ENCODE data around the gene ARCN1.

ARCN1 gene

DNA sequence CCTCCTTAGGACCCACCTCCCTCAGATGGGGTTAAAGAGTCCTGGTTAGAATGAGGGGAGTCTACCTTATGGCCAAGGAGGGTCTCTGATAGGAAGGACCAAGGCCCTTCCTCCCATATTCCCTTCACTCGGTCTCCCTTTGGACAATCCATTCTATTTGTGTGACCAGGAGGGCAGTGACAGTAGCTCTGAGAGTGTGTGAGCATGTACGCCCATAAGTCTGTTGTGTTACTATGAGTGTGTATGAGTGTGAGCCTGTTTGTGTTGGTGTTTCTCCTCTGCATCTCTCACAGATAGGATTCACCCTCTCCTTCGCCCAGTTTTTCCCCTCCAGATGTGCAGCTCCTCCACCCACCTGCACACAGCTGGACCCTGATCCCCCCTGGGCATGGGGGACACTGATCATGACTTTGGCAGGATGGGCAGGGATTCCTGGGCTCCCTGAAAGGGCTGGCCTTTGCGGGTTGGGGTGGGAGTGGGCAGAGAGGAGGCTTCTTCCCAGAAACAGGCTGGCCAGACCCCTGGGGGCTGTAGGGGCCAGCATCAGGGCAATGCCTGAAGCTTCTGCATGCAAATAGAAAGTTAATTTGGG is 49.7 kb downstream of the ARCN1 start:
- DNase-seq (ENCODE audit: low read depth): no peak

DNA sequence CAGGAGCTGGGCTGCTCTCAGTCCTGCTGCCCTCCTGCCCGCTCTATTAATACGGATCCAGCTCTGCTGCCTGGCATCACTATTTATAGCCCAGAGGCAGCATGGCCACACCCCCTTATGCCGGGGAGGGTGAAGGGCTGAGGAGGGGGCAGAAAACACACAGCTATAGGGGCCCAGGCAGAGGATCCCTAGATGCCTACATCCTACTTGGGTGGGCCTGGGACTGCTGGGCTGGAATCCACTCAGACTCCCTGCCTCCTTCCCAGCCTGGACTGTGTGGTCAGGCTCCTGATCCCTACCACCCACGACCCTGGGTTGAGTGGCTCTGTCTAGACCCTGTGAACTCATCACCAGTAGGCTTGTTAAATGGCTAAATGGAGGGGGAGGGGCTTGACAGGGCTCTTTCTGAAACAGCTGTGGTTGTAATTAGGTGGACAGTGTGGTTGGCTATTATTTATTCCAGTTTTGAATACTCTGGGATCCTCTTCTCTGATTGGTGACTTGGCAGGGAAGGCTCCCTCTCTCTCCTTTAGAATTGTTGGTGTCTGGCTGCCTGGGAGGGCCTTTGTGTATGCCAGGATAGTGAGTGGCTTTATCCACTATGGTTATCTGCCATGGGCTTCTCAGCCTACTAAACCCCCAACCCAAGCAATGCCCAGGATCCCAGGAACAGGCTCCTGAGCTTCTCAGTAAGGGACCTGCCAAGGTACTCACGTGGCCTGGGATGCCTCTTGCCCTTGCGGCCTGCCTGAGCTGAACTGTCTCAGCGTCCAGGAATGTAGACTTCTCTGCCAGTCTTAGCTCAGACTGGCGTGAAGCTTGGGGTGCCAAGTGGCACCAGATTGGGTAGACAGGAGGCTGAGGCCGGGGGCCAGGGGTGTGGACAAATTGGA is 50.4 kb downstream of the ARCN1 start:
- no peak for DNase-seq (ENCODE audit: low read depth)

GRCh38 chr11:118623269-118623655 is 51.1 kb downstream of the ARCN1 start:
- DNase-seq (ENCODE audit: low read depth): no peak

- no peak for DNase-seq (ENCODE audit: low read depth)
Measured at GRCh38 chr11:118625036-118625690, 53.0 kb downstream of the ARCN1 start.

DNA sequence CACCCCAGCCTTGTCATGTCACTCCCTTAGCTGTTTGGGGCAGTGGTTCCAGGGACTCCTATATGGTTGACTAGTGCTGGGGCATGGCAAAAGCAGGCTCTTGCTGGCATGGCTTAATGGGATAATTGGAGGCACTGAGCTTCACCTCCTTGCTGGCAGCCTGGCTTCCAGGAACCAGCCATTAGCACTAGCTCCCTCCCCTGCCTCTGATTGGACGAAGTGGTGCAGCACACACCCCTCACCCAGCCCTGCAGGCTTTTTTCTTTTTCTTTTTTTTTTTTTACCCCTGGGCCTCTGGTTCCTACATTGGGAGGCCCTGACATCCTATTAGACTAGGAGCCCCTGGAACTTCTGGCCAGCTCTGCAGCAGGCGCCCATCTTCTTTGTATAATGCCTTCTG is 53.8 kb downstream of the ARCN1 start:
- DNase-seq (ENCODE audit: low read depth): no peak

GRCh38 chr11:118627566-118627965 is 55.4 kb downstream of the ARCN1 start:
- no peak for DNase-seq (ENCODE audit: low read depth)

DNA sequence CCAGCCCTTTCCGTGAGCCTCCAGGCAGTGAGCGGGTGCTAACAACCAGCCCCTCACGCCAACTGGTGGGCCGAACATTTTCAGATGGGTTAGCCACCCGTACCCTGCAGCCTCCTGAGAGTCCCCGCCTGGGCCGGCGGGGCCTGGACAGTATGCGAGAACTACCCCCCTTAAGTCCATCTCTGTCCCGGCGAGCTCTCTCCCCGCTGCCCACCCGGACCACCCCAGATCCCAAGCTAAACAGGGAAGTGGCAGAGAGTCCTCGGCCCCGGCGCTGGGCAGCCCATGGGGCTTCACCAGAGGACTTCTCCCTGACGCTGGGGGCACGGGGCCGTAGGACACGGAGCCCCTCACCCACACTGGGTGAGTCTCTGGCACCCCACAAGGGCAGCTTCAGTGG is 55.8 kb downstream of the ARCN1 start:
- DNase-seq (ENCODE audit: low read depth): no peak

DNA sequence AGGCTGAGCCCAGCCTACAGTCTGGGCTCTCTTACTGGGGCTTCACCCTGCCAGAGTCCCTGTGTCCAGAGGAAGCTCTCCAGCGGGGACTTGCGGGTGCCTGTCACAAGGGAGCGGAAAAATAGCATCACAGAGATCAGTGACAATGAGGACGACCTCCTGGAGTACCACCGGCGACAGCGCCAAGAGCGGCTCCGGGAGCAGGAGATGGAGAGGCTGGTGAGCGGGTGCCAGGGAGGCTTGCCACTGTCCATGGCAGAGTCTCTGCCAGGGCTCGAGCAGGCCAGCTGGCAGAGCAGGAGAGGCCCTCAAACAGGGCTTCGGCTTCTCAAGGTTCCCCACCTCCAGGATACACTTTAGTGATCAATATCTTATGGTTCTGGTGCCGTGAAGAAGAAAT is 56.2 kb downstream of the ARCN1 start:
- no peak for DNase-seq (ENCODE audit: low read depth)

DNA sequence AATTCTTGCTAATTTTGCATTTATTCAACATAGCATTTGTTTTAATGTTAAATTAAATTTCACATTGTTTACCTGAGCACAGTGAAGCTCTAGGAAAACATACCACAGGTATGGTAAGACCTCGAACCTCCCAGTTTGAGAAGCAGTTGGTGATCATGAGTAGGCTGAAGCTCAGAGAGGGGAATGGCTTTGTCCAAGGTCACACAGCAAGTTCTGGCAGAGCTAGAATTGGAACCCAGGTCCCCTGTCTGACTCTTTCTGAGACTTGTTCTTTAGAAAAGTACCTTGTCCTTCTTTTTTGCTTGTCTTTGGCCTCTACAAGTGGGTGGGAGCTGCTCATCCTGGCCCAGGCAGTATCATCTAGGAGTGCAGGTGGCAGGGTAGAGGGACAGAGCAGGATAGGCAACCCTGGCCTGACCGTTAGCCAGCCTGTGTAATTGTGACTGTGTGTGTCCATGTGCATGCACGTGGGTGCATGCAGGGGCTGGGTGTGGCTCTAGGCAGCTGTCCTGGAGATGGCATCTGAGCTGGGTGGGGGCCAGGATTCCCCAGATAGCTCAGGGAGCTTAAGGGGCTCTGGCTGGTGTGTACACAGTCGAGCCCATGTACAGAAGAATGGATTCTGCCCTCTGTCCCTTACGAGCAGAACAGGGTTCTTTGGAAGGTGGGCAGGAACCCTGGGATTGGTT is 56.8 kb downstream of the ARCN1 start:
- DNase-seq (ENCODE audit: low read depth): no peak

GRCh38 chr11:118629761-118630661 is 57.8 kb downstream of the ARCN1 start:
- no peak for DNase-seq (ENCODE audit: low read depth)

DNA sequence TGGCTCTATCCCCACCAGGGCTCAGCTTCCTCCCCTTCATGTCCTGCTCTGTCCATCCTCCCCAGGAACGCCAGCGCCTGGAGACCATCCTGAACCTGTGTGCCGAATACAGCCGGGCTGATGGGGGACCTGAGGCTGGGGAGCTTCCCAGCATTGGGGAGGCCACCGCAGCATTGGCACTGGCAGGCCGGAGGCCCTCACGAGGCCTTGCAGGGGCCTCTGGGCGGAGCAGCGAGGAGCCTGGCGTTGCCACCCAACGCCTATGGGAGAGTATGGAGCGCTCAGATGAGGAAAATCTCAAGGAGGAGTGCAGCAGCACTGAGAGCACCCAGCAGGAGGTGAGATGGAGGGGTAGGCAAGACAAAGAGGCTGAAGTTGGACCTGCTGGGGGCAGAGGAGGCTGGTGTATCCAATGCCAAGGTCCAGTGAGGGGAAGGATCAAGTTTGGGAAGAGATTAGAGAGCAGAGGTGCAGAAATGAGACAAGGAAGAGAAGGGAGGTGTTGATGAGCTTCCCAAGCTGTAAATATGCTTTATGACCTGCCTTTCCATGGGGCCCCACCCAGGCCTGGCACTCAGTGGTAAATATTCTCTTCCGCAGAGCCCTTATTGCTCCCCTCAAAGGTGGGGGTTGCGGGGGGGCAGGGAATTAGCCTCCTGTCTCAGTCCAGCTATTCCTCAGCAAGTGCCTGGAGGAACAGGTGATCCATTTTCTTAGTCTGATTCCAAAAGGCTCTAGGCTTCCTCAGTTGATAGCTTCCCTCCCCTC is 59.1 kb downstream of the ARCN1 start:
- no peak for DNase-seq (ENCODE audit: low read depth)

GRCh38 chr11:118632577-118633318 is 60.5 kb downstream of the ARCN1 start:
- DNase-seq (ENCODE audit: low read depth): no peak

DNA sequence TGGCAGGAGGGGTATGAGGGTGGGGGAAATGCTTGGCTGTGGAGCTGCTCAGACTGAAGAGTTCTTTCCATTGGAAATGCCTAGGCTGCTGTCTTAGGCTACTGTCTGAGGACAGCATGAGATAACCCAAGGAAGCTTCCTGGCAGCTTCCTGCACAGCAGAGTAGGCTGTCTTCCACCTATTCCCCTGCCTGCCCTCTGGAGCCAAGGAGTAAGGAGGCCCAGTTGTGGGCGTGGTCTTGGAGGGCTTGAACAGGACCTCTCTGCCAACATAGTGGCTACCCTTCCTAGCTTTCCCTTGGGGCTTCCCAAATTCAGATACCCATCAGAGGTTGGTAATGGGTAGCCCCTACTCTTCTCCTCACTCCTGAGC is 61.1 kb downstream of the ARCN1 start:
- no peak for DNase-seq (ENCODE audit: low read depth)

- DNase-seq (ENCODE audit: low read depth): no peak
Measured at GRCh38 chr11:118633979-118634378, 61.8 kb downstream of the ARCN1 start.

GRCh38 chr11:118634431-118635236 is 62.4 kb downstream of the ARCN1 start:
- no peak for DNase-seq (ENCODE audit: low read depth)

- DNase-seq (ENCODE audit: low read depth): no peak
Measured at GRCh38 chr11:118635237-118635591, 63.0 kb downstream of the ARCN1 start.

DNA sequence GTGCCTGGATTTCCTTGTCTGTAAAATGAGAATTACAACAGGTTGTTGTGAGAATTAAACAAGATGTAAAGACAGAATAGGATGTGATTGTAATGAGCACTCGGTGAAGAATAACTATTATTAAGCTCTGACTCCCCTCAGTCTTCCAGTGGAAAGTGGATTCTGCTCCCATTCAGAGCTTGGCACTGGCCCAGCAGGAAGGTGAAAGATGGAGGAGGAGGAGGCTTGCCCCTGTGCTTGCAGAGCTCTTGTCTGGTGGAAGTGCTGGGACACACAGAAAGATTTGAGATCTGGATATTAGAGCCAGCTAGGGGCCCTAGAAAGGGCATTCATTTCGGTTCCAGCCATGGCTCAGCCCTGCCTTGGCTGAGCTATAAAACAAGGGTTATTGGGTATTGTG is 63.4 kb downstream of the ARCN1 start:
- DNase-seq (ENCODE audit: low read depth): no peak

DNA sequence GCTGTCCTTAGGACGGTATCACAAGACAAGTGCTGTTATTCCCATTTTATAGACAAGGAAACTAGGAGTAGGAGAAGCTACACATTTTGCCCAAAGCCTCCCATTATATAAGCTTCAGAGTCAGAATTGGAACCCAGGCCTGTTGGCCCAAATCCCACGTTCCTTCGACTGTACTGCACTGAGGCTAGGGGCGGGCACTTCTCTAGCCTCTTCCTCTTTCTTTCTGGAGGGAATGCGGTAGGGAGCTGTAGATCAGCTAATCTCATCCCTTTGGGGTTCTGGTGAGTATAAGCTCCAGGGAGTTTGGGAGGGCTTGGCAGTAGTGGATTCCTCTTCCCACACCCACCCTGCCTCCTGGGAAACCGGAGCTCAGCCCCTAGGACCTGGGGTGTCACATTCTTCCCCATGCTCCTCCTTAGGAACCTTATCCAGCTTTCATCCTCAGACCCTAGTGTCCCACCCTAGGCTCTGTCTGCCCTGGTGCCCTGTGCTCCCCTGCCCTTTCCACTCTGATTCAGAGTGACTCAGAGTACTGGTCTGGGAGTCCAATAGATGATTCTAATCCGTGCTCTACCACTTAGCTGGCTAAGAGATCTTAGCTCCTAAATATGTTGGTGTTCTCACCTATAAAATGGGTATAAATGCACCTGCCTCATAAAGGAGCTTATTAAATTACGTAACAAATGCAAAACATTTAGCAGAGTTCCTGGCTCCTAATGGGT is 64.5 kb downstream of the ARCN1 start:
- no peak for DNase-seq (ENCODE audit: low read depth)

DNA sequence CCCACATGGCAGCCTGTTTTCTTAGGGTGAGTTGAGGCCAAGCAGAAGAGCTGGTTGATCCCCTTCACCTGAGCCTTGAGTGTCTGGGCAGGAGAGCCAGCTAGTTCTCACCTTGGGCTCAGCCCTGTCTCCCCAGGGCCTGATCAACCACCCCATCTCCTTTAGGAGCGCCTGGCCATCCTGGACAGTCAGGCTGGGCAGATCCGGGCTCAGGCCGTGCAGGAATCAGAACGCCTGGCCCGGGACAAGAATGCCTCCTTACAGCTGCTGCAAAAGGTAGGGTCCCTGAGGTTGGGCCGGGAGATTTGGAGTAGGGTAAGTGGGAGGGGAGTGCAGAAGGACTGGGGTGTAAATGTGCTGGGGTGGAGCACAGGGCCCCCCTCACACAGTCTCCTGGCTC is 66.5 kb downstream of the ARCN1 start:
- DNase-seq (ENCODE audit: low read depth): no peak

All from stimulated activated CD8-positive, alpha-beta memory T cell treated with anti-CD3 and anti-CD28 coated beads, Interleukin-15, amount 100 ng/mL, for 24 hours (primary cell).